NCI-H524 treated with DMSO at 0.1 percent for 48 hours (cell line): ENCODE data around the gene SYDE1.

Experiments
- DNase-seq: peaks from one replicate; lab custom pipeline; 2025; lab: John Stamatoyannopoulos, UW

Gene SYDE1

GRCh38 chr19:15108845-15109767, 1.9 kb downstream of the SYDE1 start:
- no peak for DNase-seq

GRCh38 chr19:15109768-15110417, 2.7 kb downstream of the SYDE1 start:
- no peak for DNase-seq

GRCh38 chr19:15110418-15110815, 3.2 kb downstream of the SYDE1 start:
- DNase-seq = no peak

GRCh38 chr19:15111758-15112157, 4.6 kb downstream of the SYDE1 start:
- DNase-seq = no peak

- DNase-seq = no peak
Measured at GRCh38 chr19:15112385-15112784, 5.2 kb downstream of the SYDE1 start.

- DNase-seq = no peak
Measured at GRCh38 chr19:15113245-15114152, 6.3 kb downstream of the SYDE1 start.

GRCh38 chr19:15114153-15114540, 6.9 kb downstream of the SYDE1 start:
- DNase-seq = no peak

GRCh38 chr19:15115080-15115479, 7.9 kb downstream of the SYDE1 start:
- no peak for DNase-seq

GRCh38 chr19:15115762-15116615, 8.8 kb downstream of the SYDE1 start:
- DNase-seq = no peak

GRCh38 chr19:15116856-15117255, 9.7 kb downstream of the SYDE1 start:
- no peak for DNase-seq

- DNase-seq = no peak
Measured at GRCh38 chr19:15118248-15118647, 11.0 kb downstream of the SYDE1 start.

GRCh38 chr19:15118789-15119494, 11.7 kb downstream of the SYDE1 start:
- DNase-seq = no peak

GRCh38 chr19:15120135-15121026, 13.2 kb downstream of the SYDE1 start:
- DNase-seq = no peak

- no peak for DNase-seq
Measured at GRCh38 chr19:15122331-15123030, 15.3 kb downstream of the SYDE1 start.

- no peak for DNase-seq
Measured at GRCh38 chr19:15123031-15123890, 16.1 kb downstream of the SYDE1 start.

- DNase-seq = peak; percentile 90
Measured at GRCh38 chr19:15123900-15124299, 16.7 kb downstream of the SYDE1 start.

- no peak for DNase-seq
Measured at GRCh38 chr19:15124572-15125231, 17.5 kb downstream of the SYDE1 start.
